GM19043 (cell line): ENCODE results near the gene TCOF1.

Source experiments
- ATAC-seq: cut with Tn5 transposase; IDR thresholded peaks from one replicate; pipeline ENCODE4 v1.9.1; 2021; ENCODE audit warnings: low read depth; ENCODE audit not compliant: unreplicated experiment

Gene TCOF1

GRCh38 chr5:150401376-150402228 lies 44.1 kb downstream of the TCOF1 start:
- ATAC-seq, result no peak

- ATAC-seq, result no peak
Observed at GRCh38 chr5:150402229-150402773, 44.8 kb downstream of the TCOF1 start.

GRCh38 chr5:150402901-150403342 lies 45.4 kb downstream of the TCOF1 start:
- no peak for ATAC-seq

- ATAC-seq, result no peak
Observed at GRCh38 chr5:150404121-150404520, 46.6 kb downstream of the TCOF1 start.

GRCh38 chr5:150404535-150404934 lies 47.0 kb downstream of the TCOF1 start:
- no peak for ATAC-seq

- ATAC-seq, result no peak
Observed at GRCh38 chr5:150404941-150405816, 47.7 kb downstream of the TCOF1 start.

- ATAC-seq, result no peak
Observed at GRCh38 chr5:150406103-150406722, 48.7 kb downstream of the TCOF1 start.

- no peak for ATAC-seq
Observed at GRCh38 chr5:150406723-150407095, 49.2 kb downstream of the TCOF1 start.

GRCh38 chr5:150407096-150407720 lies 49.7 kb downstream of the TCOF1 start:
- no peak for ATAC-seq

- ATAC-seq, result no peak
Observed at GRCh38 chr5:150408231-150408943, 50.9 kb downstream of the TCOF1 start.

- ATAC-seq, result peak; percentile 24
Observed at GRCh38 chr5:150409638-150410523, 52.4 kb downstream of the TCOF1 start.

GRCh38 chr5:150410524-150411244 lies 53.2 kb downstream of the TCOF1 start:
- no peak for ATAC-seq

GRCh38 chr5:150411245-150411979 lies 53.9 kb downstream of the TCOF1 start:
- ATAC-seq, result peak; percentile 16

GRCh38 chr5:150412319-150413175 lies 55.0 kb downstream of the TCOF1 start, which contains the start of gene CD74:
Gene CD74, minus strand, starts transcription at chr5:150412910. Its CDS starts 161 bp downstream, at chr5:150412749.
- peak; percentile 73 for ATAC-seq

GRCh38 chr5:150413176-150413901 lies 55.8 kb downstream of the TCOF1 start:
- ATAC-seq, result no peak
